Posterior vena cava (tissue), 2 donors: ENCODE results near the gene RXRA. TPM values are rescaled to one million over a fixed set of nuclear protein-coding genes. Genes with fewer than 3 reads are reported as not detected.

Experiments used
- DNase-seq: peaks from one replicate; pipeline ENCODE4 v3.0.0-alpha.2; 2020; ENCODE audit warnings: low spot score
- intact Hi-C, 2 donors: fragments of 100-400 bp; cut with DNase I; formaldehyde crosslinking; loops; one replicate each; pipeline versions ENCODE4 v1.14.1 to v1.14.2; 2022 to 2023
- total RNA-seq, 2 donors: library from RNA; stranded (reverse); fragmentation: NEBNext Ultra II Directional; extraction: Animal tissue kit (Norgen Biotek cat#: 25700); gene quantifications; one replicate each; pipeline ENCODE4 v1.2.1, GENCODE V29; 2021
- donor health status: DM: yes; HTN: yes; CAD: no.
- donor health status: DM: yes; HTN: yes; CAD: no.

RXRA gene
- total RNA-seq, 2 donors from 2014 or later: 41.5 to 44.7 TPM

- no peak for DNase-seq
- intact Hi-C loops: loop anchor here (10.0 kb wide), 2 partner anchors 103 to 267 kb away; partner anchors contain the start of gene BRD3 (in 1 of the 2)
Observed at GRCh38 chr9:134331186-134332025, 5.2 kb downstream of the RXRA start.

GRCh38 chr9:134332266-134332665 is 6.0 kb downstream of the RXRA start:
- intact Hi-C loops: loop anchor here (10.0 kb wide), 2 partner anchors 103 to 267 kb away; partner anchors contain the start of gene BRD3 (in 1 of the 2)
- DNase-seq: no peak

- intact Hi-C loops: loop anchor here (10.0 kb wide), 2 partner anchors 102 to 268 kb away; partner anchors contain the start of gene BRD3 (in 1 of the 2)
- no peak for DNase-seq
Observed at GRCh38 chr9:134332841-134333233, 6.6 kb downstream of the RXRA start.

- no peak for DNase-seq
- intact Hi-C loops: loop anchor here (10.0 kb wide), 2 partner anchors 101 to 269 kb away; partner anchors contain the start of gene BRD3 (in 1 of the 2)
Observed at GRCh38 chr9:134333234-134333873, 7.1 kb downstream of the RXRA start.

GRCh38 chr9:134333874-134334581 is 7.8 kb downstream of the RXRA start:
- intact Hi-C loops: loop anchor here (10.0 kb wide), 2 partner anchors 101 to 269 kb away; partner anchors contain the start of gene BRD3 (in 1 of the 2)
- no peak for DNase-seq

GRCh38 chr9:134335061-134335460 is 8.8 kb downstream of the RXRA start:
- DNase-seq: no peak
- intact Hi-C loops: loop anchor here (10.0 kb wide), 2 partner anchors 100 to 270 kb away; partner anchors contain the start of gene BRD3 (in 1 of the 2)

- intact Hi-C loops: loop anchor here (10.0 kb wide), 2 partner anchors 99 to 271 kb away; partner anchors contain the start of gene BRD3 (in 1 of the 2)
- DNase-seq: no peak
Observed at GRCh38 chr9:134335486-134336220, 9.4 kb downstream of the RXRA start.

GRCh38 chr9:134336228-134336627 is 10.0 kb downstream of the RXRA start:
- no peak for DNase-seq
- intact Hi-C loops: loop anchor here (10.0 kb wide), 2 partner anchors 99 to 271 kb away; partner anchors contain the start of gene BRD3 (in 1 of the 2)

GRCh38 chr9:134336924-134337323 is 10.7 kb downstream of the RXRA start:
- intact Hi-C loops: loop anchor here (10.0 kb wide), 2 partner anchors 98 to 272 kb away; partner anchors contain the start of gene BRD3 (in 1 of the 2)
- DNase-seq: no peak

- intact Hi-C loops: loop anchor here (10.0 kb wide), 2 partner anchors 97 to 273 kb away; partner anchors contain the start of gene BRD3 (in 1 of the 2)
- no peak for DNase-seq
Observed at GRCh38 chr9:134337469-134337868, 11.2 kb downstream of the RXRA start.

- intact Hi-C loops: loop anchor here (10.0 kb wide), 2 partner anchors 96 to 274 kb away; partner anchors contain the start of gene BRD3 (in 1 of the 2)
- DNase-seq: no peak
Observed at GRCh38 chr9:134338394-134339182, 12.3 kb downstream of the RXRA start.

- no peak for DNase-seq
- intact Hi-C loops: loop anchor here (10.0 kb wide), 2 partner anchors 96 to 274 kb away; partner anchors contain the start of gene BRD3 (in 1 of the 2)
Observed at GRCh38 chr9:134339183-134339806, 13.0 kb downstream of the RXRA start.

GRCh38 chr9:134340475-134341160 is 14.4 kb downstream of the RXRA start:
- intact Hi-C loops: no loop called here
- DNase-seq: no peak

- DNase-seq: no peak
- intact Hi-C loops: no loop called here
Observed at GRCh38 chr9:134341306-134341705, 15.1 kb downstream of the RXRA start.

GRCh38 chr9:134341929-134342745 is 15.9 kb downstream of the RXRA start:
- intact Hi-C loops: no loop called here
- DNase-seq: no peak

- DNase-seq: no peak
- intact Hi-C loops: no loop called here
Observed at GRCh38 chr9:134342746-134343115, 16.5 kb downstream of the RXRA start.
